Fibroblast of skin of left quadriceps (primary cell): ENCODE data around the gene SLC4A1.
A peak's percentile ranks its signal among the peaks of the same experiment; 100 is the strongest.

Experiments
- DNase-seq, 2 experiments: peaks; one replicate each; pipeline ENCODE4 v3.0.0-alpha.2; 2013; ENCODE audit warnings: low read depth in 2 of 2

Gene SLC4A1

GRCh38 chr17:44284024-44284400 lies 16.1 kb upstream of the SLC4A1 start:
- DNase-seq = no peak

GRCh38 chr17:44283344-44284023 lies 15.5 kb upstream of the SLC4A1 start:
- DNase-seq = no peak

DNA sequence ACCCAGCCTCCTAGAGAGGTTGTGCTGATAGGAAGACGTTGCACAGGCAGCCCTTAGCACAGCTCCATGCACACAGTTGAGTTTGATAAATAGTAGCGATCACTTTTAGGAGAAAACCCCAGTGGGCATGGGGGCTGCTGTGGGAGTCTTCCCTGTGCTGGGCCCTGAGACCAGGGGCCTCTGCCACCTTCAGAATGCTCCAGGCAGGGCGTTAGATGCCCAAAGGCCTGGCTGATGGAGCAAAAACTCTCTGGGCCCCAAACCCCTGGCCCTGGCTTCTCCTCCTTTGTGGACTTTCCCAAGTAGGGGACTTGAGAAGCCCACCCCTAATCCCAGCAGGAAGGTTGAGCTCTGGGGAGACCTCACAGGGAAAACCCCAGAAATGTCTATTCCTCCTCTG lies 14.3 kb upstream of the SLC4A1 start:
- no peak for DNase-seq

- no peak for DNase-seq
Measured at GRCh38 chr17:44281570-44281969, 13.6 kb upstream of the SLC4A1 start.

DNA sequence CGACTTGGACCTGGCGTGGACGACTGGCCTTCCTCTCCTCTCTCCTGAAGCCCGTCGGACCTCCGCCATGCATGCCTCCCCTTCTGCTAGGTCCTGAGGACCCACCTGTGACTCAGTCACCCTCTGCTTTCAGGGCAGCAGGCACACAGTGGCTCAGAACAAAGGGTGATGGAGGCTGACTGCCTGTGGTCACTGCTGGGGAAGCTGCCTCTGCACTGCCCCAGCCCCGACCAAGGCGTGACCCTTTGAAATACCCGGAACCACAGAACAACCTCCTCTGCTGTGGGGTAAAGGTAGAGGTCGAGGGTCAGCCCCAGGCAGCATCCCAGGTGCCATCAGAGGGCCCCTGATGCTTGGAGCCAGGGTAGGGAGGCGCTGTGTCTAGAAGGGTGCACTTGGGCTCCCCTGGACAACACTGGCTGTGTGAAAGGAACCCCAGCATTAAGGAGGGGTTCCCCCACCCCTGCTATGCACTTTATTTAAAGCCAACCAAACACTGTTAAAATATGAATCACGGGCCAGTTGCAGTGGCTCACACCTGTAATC lies 12.5 kb upstream of the SLC4A1 start:
- no peak for DNase-seq

DNA sequence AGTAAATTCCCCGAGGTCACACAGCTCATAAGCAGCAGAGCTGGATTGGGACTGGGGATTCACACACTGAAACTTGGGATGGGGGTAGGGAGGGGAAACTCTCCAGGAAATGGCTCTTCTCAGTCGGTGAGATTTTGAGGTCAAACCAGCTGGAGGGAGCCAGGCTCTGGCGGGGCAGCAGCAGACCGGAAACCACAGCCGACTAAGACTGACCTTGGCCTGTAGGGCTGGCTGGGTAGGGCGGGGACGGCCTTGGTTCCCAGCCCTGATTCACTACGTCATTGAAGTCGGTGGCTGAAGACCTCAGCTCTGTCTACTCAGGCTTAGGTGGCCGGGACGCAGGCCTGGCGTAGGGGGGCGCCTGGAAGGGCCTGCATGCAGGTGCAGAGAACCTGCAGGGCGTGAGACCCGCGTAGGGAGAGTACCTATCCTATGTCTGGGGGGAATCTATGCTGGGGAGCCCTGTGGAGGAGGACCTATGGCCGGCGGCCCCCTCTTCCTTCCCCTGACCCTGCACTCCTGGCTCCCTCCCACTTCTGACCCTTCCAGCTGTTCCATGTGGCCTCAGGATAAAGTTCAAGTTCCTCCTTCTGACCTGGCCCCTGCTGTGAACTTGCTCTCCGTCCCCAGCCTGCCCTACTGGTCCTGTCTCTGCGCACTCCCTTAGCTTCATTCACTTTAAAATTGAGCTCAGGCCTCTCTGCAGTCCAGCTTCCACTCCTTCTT lies 11.9 kb upstream of the SLC4A1 start:
- DNase-seq = peak; percentile 3 to 4

DNA sequence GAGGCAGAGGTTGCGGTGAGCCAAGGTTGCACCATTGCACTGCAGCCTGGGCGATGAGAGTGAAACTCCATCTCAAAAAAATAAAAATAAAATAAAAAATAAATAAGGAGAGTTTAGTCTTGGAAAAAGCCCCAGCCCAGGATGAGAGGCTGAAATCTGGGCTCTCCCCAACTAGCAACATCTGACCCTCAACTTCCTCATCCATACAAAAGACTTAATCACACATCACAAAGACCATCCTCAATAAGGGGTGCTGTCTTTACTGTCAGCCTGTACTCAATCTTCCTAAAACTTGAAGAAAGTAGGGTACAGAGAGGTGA lies 11.4 kb upstream of the SLC4A1 start:
- no peak for DNase-seq

- DNase-seq = no peak
Measured at GRCh38 chr17:44277976-44278375, 10.0 kb upstream of the SLC4A1 start.

DNA sequence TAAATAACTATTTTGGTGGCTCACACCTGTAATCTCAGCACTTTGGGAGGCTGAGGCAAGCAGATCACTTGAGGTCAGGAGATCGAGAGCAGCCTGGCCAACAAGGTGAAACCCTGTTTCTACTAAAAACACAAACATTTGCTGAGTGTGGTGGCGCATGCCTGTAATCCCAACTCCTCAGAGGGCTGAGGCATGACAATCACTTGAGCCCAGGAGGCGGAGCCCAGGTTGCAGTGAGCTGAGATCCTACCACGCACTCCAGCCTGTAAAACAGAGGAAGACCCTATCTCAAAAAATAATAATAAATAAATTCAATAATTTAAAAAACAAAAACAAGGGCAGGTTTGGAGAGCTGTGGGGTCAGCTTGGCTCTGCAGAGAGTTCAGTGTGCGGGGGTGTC lies 5.7 kb upstream of the SLC4A1 start:
- DNase-seq = no peak

DNA sequence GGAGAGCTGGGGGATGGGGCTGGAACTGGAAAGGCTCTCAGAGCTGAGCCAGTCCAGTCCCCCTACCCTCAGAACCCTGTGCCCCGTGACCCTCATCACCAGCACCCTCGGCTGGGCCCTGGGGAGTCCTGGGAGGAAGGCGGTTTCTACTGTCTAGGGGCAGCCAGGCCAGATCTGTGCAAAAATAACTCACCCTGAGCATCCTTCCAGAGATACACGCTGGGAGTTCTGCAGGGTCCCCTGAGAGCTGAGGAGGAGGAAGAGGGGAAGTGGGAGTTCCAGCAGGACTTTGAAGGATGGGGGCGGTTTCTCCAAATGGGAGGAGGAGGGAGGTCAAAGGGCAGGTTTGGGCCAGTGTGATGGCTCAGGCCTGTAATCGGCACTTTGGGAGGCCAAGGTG lies 5.0 kb upstream of the SLC4A1 start:
- DNase-seq = no peak

- no peak for DNase-seq
Measured at GRCh38 chr17:44272321-44272951, 4.5 kb upstream of the SLC4A1 start.

GRCh38 chr17:44269535-44270240 lies 1.8 kb upstream of the SLC4A1 start:
- no peak for DNase-seq

GRCh38 chr17:44268709-44269534 lies 987 bp upstream of the SLC4A1 start:
- no peak for DNase-seq

GRCh38 chr17:44267165-44267455 lies 825 bp downstream of the SLC4A1 start:
- DNase-seq = no peak

DNA sequence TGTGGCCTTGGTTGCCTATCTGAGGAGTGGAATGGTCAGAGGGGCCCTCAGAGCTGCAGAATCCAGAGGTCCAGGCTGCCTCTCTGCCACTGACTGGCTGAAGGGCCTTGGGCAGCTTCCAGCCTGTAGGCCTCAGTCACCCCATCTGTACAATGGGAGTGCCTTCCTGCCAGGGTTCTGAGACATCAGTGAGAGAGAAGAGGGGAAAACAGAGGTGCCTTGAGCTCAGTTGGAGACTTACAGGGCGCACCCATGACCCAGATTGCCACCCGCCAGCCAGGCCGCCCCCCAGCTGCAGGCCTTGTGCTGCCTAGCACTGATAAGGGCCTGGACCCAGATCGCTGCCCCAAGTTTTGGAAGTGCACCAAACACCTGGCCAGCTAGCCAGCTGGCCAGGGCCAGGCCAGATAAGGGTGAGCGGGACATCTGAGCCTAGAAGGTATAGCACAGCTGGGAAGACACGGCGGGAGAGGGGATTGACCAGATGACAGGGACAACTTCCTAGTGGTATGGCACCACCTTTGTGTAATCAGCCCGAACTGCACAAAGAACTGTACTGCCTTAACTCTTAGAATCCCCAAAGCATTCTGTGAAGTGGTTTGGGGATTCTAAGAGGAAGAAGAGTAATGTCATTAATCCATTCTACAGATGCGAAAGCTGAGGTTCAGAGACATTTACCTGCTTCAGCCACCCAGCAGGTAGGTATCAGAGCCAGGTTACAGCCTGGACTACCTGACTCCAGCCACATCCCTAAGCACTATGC lies 1.4 kb downstream of the SLC4A1 start:
- no peak for DNase-seq

DNA sequence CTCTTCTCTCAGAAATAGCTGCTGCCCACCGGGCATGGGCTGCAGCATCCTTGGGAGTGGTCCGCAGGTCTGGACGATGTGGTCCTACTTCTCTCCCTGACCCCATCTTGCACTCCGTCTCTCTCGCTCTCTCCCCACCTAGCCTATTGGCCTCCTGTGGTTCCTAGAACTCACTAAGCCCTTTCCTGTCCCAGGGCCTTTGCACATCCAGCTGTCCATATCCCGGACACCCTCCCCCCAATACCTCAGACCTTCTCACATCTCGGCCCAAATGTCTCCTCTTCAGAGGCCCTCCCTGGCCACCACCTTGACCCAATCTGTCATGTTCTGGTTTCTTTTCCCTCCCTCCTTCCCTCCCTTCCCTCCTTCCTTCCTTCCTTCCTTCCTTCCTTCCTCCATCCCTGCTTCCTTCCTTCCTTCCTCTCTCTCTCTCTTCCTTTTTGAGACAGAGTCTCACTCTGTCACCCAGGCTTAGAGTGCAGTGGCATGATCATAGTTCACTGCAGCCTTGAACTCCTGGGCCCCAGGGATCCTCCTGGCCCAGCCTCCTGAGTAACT lies 4.5 kb downstream of the SLC4A1 start:
- no peak for DNase-seq

DNA sequence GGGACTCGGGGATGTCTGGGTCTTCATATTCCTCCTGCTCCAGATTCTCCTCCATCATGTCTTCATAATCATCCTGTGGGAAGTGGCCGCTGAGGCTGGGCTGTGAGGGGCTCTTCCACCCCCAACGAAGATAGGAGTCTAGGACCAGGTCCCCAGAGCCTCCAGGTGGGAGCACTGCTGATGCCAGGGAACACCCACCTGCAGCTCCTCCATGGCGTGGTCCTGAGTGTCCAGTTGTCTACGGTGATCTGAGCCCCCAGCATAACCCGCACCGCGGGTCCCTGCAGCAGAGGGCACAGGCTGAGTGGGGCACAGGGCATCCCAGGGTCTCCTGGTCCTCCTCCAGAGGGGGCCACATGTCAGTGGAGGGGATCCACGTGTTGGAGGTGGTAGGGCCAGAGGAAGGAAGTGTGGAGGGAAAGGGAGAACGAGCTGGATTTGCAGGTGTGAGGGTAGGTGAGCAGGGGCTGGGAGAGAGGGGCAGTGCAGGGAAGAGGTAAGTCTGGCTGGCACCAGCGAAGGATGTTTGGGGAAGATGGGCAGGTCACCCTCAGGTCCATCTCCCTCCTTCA lies 5.2 kb downstream of the SLC4A1 start:
- DNase-seq = no peak

GRCh38 chr17:44260296-44260695 lies 7.6 kb downstream of the SLC4A1 start:
- no peak for DNase-seq

GRCh38 chr17:44258811-44259351 lies 9.1 kb downstream of the SLC4A1 start:
- no peak for DNase-seq
